Vein endothelial cell (primary cell): ENCODE measurements around the gene RAP2B. TPM values are rescaled to one million over a fixed set of nuclear protein-coding genes. Genes with fewer than 3 reads are reported as not detected.

Experiments
- total RNA-seq: library from RNA; depleted of rRNA; stranded (reverse); fragments of >200 nt; gene quantifications from 2 replicates; pipeline ENCODE4 v1.2.3, GENCODE V29; 2012

Gene RAP2B
- total RNA-seq = 32.0 and 36.4 TPM in 2 replicates

GRCh38 chr3:153161714-153162512, at the start of gene RAP2B:
TSS of gene RAP2B (plus strand) at chr3:153162226. CDS start at chr3:153162694, 468 bp downstream.

